ENCODE results near the gene THSD4.

Gene THSD4

DNA sequence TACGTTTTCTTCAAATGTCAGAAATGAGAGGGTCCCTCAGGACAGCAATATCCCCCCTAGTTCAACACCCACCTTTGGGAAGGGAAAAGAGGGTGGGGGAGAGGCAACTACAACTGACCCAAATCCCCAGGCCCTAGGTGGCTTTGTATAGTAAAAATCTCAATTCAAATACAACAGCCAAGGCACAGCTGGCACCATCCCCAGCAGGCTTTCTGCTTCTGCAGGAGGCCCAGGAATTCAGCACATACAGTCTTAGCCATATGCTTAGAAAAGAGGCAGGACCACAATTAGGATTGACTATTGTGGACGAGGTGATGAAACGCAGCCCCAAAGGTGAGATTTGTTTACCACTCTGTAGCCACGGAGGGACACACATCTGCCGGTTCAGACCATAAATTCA, 710.9 kb downstream of the THSD4 start:
- peaks cover 75% of the 10 kb centered on the region for H3K36me3 ChIP-seq (ENCODE audit: insufficient read depth, low read length)
- TF ChIP-seq, protein P1, sequence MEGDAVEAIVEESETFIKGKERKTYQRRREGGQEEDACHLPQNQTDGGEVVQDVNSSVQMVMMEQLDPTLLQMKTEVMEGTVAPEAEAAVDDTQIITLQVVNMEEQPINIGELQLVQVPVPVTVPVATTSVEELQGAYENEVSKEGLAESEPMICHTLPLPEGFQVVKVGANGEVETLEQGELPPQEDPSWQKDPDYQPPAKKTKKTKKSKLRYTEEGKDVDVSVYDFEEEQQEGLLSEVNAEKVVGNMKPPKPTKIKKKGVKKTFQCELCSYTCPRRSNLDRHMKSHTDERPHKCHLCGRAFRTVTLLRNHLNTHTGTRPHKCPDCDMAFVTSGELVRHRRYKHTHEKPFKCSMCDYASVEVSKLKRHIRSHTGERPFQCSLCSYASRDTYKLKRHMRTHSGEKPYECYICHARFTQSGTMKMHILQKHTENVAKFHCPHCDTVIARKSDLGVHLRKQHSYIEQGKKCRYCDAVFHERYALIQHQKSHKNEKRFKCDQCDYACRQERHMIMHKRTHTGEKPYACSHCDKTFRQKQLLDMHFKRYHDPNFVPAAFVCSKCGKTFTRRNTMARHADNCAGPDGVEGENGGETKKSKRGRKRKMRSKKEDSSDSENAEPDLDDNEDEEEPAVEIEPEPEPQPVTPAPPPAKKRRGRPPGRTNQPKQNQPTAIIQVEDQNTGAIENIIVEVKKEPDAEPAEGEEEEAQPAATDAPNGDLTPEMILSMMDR (IDR thresholded peaks at IDR 0.05; ENCODE audit: low read length) = no peak
- TF ChIP-seq EZH2 (IDR thresholded peaks at IDR 0.05; ENCODE audit: borderline replicate concordance, low read length) = no peak
- no peaks in the 10 kb centered on the region for H3K9me2 ChIP-seq (ENCODE audit: low read depth, low read length)
- no peak overlapping the region for H2AFZ ChIP-seq (ENCODE audit: low read length)
- no peaks in the 10 kb centered on the region for H3K4me1 ChIP-seq (ENCODE audit: insufficient read depth, low read length, severe bottlenecking)
- peaks cover 9% of the 10 kb centered on the region; the same call in 1 of the 2 replicates for H3K9me3 ChIP-seq (ENCODE audit: low read length)
- no peaks in the 10 kb centered on the region for H4K20me1 ChIP-seq (ENCODE audit: insufficient read depth, low read length)
- no peak overlapping the region for H3K4me3 ChIP-seq (ENCODE audit: low read depth, low read length, poor library complexity, severe bottlenecking)
- H3K27ac ChIP-seq (ENCODE audit: low read depth, low read length, poor library complexity, severe bottlenecking) = no peak overlapping the region
- H3K4me2 ChIP-seq (ENCODE audit: low read length) = no peak overlapping the region
- H3F3A ChIP-seq (ENCODE audit: insufficient read depth, low read length) = no peaks in the 10 kb centered on the region
- no peak overlapping the region for H3K9ac ChIP-seq (ENCODE audit: low read length)
- no peaks in the 10 kb centered on the region for H3K79me2 ChIP-seq (ENCODE audit: insufficient read depth, low read length)
- H3K27me3 ChIP-seq (ENCODE audit: insufficient read depth, low read length) = no peaks in the 10 kb centered on the region

- Histone ChIP-seq H3K36me3 (ENCODE audit: insufficient read depth, low read length) (peaks cover 43% of the 10 kb centered on the region), H3K4me2 (ENCODE audit: low read length) (no peak overlapping the region), H3F3A (ENCODE audit: insufficient read depth, low read length) (no peaks in the 10 kb centered on the region), H4K20me1 (ENCODE audit: insufficient read depth, low read length) (no peaks in the 10 kb centered on the region), H3K4me1 (ENCODE audit: insufficient read depth, low read length, severe bottlenecking) (no peaks in the 10 kb centered on the region), H3K4me3 (ENCODE audit: low read depth, low read length, poor library complexity, severe bottlenecking) (no peak overlapping the region), H3K9ac (ENCODE audit: low read length) (no peak overlapping the region), H3K9me2 (ENCODE audit: low read depth, low read length) (no peaks in the 10 kb centered on the region), H3K27me3 (ENCODE audit: insufficient read depth, low read length) (no peaks in the 10 kb centered on the region), H3K9me3 (ENCODE audit: low read length) (no peaks in the 10 kb centered on the region), H3K27ac (ENCODE audit: low read depth, low read length, poor library complexity, severe bottlenecking) (no peak overlapping the region), H2AFZ (ENCODE audit: low read length) (no peak overlapping the region), H3K79me2 (ENCODE audit: insufficient read depth, low read length) (no peaks in the 10 kb centered on the region)
- no peak for TF ChIP-seq EZH2 (IDR thresholded peaks at IDR 0.05; ENCODE audit: borderline replicate concordance, low read length)
- TF ChIP-seq, protein P1 (IDR thresholded peaks at IDR 0.05; ENCODE audit: low read length) = no peak
Measured at GRCh38 chr15:71830981-71831380, 715.7 kb downstream of the THSD4 start.
